IgD-negative memory B cell (primary cell): ENCODE data around the gene HEPHL1. TPM values are rescaled to one million over a fixed set of nuclear protein-coding genes. Genes with fewer than 3 reads are reported as not detected.
"Not testable (repeated sequence)": the region's sequence is repeated elsewhere in the genome, so short reads cannot be mapped to it uniquely, and the experiment has no call there.

Experiments
- H3K27ac Mint-ChIP-seq, 3 donors: one replicate each; pipeline ENCODE4 v1.8.0; 2020 to 2022; ENCODE audit warnings: mild to moderate bottlenecking in 3 of 3, mixed read lengths in 3 of 3, moderate library complexity in 1 of 3
- H3K27me3 Mint-ChIP-seq: one replicate; pipeline ENCODE4 v1.8.0; 2021; ENCODE audit warnings: mixed read lengths
- H3K36me3 Mint-ChIP-seq: one replicate; pipeline ENCODE4 v1.8.0; 2020; ENCODE audit warnings: mild to moderate bottlenecking, mixed read lengths
- H3K4me1 Mint-ChIP-seq, 3 donors: one replicate each; pipeline ENCODE4 v1.8.0; 2020 to 2022; ENCODE audit warnings: mixed read lengths in 3 of 3, mild to moderate bottlenecking in 1 of 3
- H3K4me3 Mint-ChIP-seq, 4 donors: one replicate each; pipeline ENCODE4 v1.8.0; 2020 to 2022; ENCODE audit warnings: mild to moderate bottlenecking in 4 of 4, mixed read lengths in 4 of 4, moderate library complexity in 3 of 4
- H3K9me3 Mint-ChIP-seq, 3 donors: one replicate each; pipeline ENCODE4 v1.8.0; 2020 to 2021; ENCODE audit warnings: mixed read lengths in 3 of 3, mild to moderate bottlenecking in 1 of 3
- polyA plus RNA-seq: library from polyadenylated mRNA; unstranded; fragments of 300-500 nt; fragmentation: Illumina TruSeq; gene quantifications from one replicate; pipeline ENCODE4 v1.2.3, GENCODE V29; 2021

The HEPHL1 gene
- polyA plus RNA-seq, 1 donor from 2014 or later, result 0.04 TPM

DNA sequence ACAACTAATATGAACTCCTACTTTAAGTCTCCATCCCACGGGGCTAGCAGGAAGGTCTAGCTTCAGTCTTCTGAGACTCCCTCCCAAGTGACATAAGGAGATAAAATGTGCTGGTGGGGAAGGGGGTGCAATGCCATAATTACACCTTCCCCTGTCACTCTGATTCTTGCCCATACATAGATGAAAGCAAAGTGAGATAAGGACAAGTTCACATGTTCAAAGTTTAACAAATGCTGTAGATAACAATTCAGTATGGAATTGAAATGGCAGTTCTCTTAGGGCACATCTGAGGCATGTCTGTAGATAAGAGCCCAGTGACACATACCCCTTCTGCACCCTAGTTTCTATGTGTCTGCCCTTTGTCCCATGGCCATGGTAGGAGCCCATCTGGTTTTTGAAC, 69.2 kb downstream of the HEPHL1 start:
- H3K36me3 Mint-ChIP-seq, result no peaks in the 10 kb centered on the region
- H3K27me3 Mint-ChIP-seq, result peaks cover 5% of the 10 kb centered on the region
- no peaks in the 10 kb centered on the region for H3K4me1 Mint-ChIP-seq
- peaks cover 0 to 4% (median 0%) of the 10 kb centered on the region in 3 donors for H3K9me3 Mint-ChIP-seq
- H3K27ac Mint-ChIP-seq, result no peak overlapping the region
- no peak overlapping the region for H3K4me3 Mint-ChIP-seq

- H3K9me3 Mint-ChIP-seq, result peaks cover 0 to 7% (median 0%) of the 10 kb centered on the region in 3 donors
- peaks cover 5% of the 10 kb centered on the region for H3K27me3 Mint-ChIP-seq
- H3K4me1 Mint-ChIP-seq, result no peaks in the 10 kb centered on the region
- H3K4me3 Mint-ChIP-seq, result no peak overlapping the region
- H3K27ac Mint-ChIP-seq, result no peak overlapping the region
- no peaks in the 10 kb centered on the region for H3K36me3 Mint-ChIP-seq
Measured at GRCh38 chr11:94091091-94091490, 69.9 kb downstream of the HEPHL1 start.

DNA sequence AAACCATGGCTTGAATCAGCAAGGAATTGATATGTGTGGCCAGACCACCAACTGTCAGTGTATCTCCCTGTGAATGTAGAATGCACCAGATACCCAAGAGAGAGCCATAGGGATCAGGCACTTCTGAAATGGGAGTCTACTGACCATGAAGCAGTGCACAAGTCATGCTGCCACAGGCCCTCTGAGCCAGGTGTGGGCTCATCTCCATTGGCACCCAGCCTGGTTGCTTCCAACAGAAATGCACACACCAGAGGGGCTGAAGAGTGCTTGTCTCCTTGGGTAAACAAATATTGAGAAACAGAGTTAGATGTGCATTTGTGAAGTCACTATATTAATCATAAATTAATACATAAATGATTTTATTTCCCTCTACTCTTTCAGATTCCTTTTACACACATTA, 79.1 kb downstream of the HEPHL1 start:
- H3K36me3 Mint-ChIP-seq, result peaks cover 7% of the 10 kb centered on the region
- H3K4me3 Mint-ChIP-seq, result no peak overlapping the region
- peaks cover 9% of the 10 kb centered on the region for H3K27me3 Mint-ChIP-seq
- peaks cover 0 to 1% (median 0%) of the 10 kb centered on the region in 3 donors for H3K4me1 Mint-ChIP-seq
- peaks cover 2 to 6% (median 4%) of the 10 kb centered on the region in 3 donors for H3K9me3 Mint-ChIP-seq
- H3K27ac Mint-ChIP-seq, result no peak overlapping the region

DNA sequence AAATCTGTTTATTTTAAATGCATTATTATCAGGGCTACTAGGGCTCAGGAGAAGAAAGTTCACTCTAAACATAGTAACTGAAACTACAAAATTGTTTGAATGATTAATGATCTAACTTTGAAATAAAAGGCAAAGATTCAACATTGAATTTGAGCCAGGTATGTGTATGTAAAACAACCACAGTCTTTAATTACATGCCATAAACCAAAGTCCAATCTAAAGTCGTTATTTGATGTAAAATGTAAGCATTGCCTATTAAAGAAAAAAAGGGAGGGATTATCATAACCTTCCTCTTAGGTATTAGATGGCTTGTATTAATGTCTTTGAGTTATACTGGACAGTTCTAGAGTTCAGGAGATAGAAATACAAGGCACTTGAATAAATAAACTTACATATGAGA, 82.3 kb downstream of the HEPHL1 start:
- Mint-ChIP-seq H3K4me3 (no peak overlapping the region), H3K36me3 (peaks cover 7% of the 10 kb centered on the region), H3K27ac (no peak overlapping the region), H3K4me1 (peaks cover 0 to 1% (median 0%) of the 10 kb centered on the region in 3 donors), H3K9me3 (peaks cover 0 to 6% (median 2%) of the 10 kb centered on the region in 3 donors), H3K27me3 (peaks cover 10% of the 10 kb centered on the region)

GRCh38 chr11:94104734-94105133, 83.6 kb downstream of the HEPHL1 start:
- H3K4me1 Mint-ChIP-seq, result peaks cover 0 to 1% (median 0%) of the 10 kb centered on the region in 3 donors
- H3K27ac Mint-ChIP-seq, result peak overlapping the region in 1 of 3 donors; percentile 29
- H3K9me3 Mint-ChIP-seq, result peaks cover 0 to 6% (median 4%) of the 10 kb centered on the region in 3 donors
- peaks cover 6% of the 10 kb centered on the region for H3K27me3 Mint-ChIP-seq
- H3K4me3 Mint-ChIP-seq, result no peak overlapping the region
- H3K36me3 Mint-ChIP-seq, result peaks cover 7% of the 10 kb centered on the region

GRCh38 chr11:94106716-94107115, 85.6 kb downstream of the HEPHL1 start:
- H3K27me3 Mint-ChIP-seq, result peaks cover 10% of the 10 kb centered on the region
- H3K4me1 Mint-ChIP-seq, result peaks cover 0 to 1% (median 0%) of the 10 kb centered on the region in 3 donors
- H3K4me3 Mint-ChIP-seq, result no peak overlapping the region
- peaks cover 0 to 8% (median 6%) of the 10 kb centered on the region in 3 donors for H3K9me3 Mint-ChIP-seq
- peaks cover 12% of the 10 kb centered on the region for H3K36me3 Mint-ChIP-seq
- H3K27ac Mint-ChIP-seq, result no peak overlapping the region

GRCh38 chr11:94107363-94107762, 86.2 kb downstream of the HEPHL1 start:
- Mint-ChIP-seq H3K4me1 (peaks cover 0 to 1% (median 0%) of the 10 kb centered on the region in 3 donors), H3K9me3 (peaks cover 0 to 8% (median 6%) of the 10 kb centered on the region in 3 donors), H3K36me3 (peaks cover 12% of the 10 kb centered on the region), H3K4me3 (no peak overlapping the region), H3K27ac (no peak overlapping the region), H3K27me3 (peaks cover 10% of the 10 kb centered on the region)

GRCh38 chr11:94111241-94111640, 90.1 kb downstream of the HEPHL1 start:
- no peak overlapping the region for H3K4me3 Mint-ChIP-seq
- H3K27ac Mint-ChIP-seq, result no peak overlapping the region
- peaks cover 5% of the 10 kb centered on the region for H3K36me3 Mint-ChIP-seq
- peaks cover 7% of the 10 kb centered on the region for H3K27me3 Mint-ChIP-seq
- H3K9me3 Mint-ChIP-seq, result peaks cover 0 to 5% (median 4%) of the 10 kb centered on the region in 3 donors
- H3K4me1 Mint-ChIP-seq, result no peaks in the 10 kb centered on the region

DNA sequence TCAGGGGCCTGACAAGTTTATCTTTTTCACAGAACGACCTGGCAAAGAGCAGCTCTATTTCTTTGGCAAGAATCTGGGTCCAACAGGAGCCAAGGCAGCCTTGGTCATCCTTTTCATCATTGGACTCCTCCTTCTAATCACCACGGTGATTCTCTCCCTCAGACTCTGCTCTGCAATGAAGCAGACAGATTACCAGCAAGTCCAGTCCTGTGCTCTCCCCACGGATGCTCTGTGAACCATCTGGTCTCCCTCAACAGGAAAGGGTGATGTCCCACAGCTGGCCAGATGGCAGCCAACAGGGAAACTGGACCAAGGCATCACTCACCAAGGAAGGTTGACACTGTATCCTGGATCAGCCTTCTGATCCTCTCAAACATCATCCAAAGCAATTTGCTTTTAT, 90.5 kb downstream of the HEPHL1 start:
- Mint-ChIP-seq H3K27me3 (peaks cover 6% of the 10 kb centered on the region), H3K36me3 (peaks cover 5% of the 10 kb centered on the region), H3K4me3 (no peak overlapping the region), H3K9me3 (peaks cover 0 to 4% (median 4%) of the 10 kb centered on the region in 3 donors), H3K4me1 (no peaks in the 10 kb centered on the region), H3K27ac (no peak overlapping the region)

GRCh38 chr11:94112206-94112953, 91.2 kb downstream of the HEPHL1 start:
- no peak overlapping the region for H3K27ac Mint-ChIP-seq
- H3K27me3 Mint-ChIP-seq, result peaks cover 6% of the 10 kb centered on the region

GRCh38 chr11:94117197-94117574, 96.0 kb downstream of the HEPHL1 start:
- Mint-ChIP-seq H3K27me3 (peaks cover 2% of the 10 kb centered on the region), H3K27ac (no peak overlapping the region), H3K9me3 (no peaks in the 10 kb centered on the region), H3K36me3 (peaks cover 3% of the 10 kb centered on the region), H3K4me1 (peaks cover 0 to 2% (median 0%) of the 10 kb centered on the region in 3 donors), H3K4me3 (no peak overlapping the region)

More at GRCh38 chr11:94112206-94112953, 91.2 kb downstream of the HEPHL1 start:
- Mint-ChIP-seq H3K9me3 (peaks cover 0 to 4% (median 2%) of the 10 kb centered on the region in 3 donors), H3K4me3 (no peak overlapping the region), H3K4me1 (no peaks in the 10 kb centered on the region), H3K36me3 (peaks cover 5% of the 10 kb centered on the region)

DNA sequence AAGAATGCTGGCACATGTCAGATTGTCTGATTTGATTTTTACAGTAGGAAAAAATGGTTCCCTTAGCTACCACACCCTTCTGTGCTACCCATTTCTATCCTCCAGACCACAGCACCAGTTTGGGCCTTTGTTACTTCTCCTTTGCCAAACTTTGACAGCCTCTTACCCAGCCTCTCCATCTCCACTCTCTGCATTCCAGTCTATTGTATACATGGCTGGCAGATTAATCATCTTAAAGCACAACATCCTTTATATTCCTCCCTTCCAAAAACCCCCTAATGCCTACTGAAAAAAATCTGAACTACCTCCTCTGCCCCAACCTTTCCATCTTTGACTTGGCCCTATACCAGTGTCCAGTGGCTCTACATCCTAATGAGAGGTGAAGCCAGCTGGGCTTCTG, 96.7 kb downstream of the HEPHL1 start:
- Mint-ChIP-seq H3K9me3 (no peaks in the 10 kb centered on the region), H3K27ac (no peak overlapping the region), H3K27me3 (peaks cover 2% of the 10 kb centered on the region), H3K36me3 (peaks cover 3% of the 10 kb centered on the region), H3K4me1 (peaks cover 0 to 2% (median 0%) of the 10 kb centered on the region in 3 donors), H3K4me3 (no peak overlapping the region)

DNA sequence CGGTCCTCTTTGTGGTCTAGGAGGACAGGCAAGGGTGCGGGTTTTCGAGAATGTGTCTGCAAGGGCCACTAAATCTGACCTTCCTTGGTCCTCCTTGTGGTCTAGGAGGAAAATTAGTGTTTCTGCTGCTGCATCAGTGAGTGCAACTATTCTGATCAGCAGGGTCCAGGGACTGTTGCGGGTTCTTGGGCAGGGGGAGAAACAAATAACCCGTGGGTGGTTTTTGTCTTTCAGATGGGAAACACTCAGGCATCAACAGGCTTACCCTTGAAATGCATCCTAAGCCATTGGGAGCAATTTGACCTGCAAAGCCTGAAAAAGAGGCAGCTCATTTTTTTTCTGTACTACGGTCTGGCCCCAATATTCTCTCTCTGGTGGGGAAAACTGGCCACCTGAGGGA, 98.5 kb downstream of the HEPHL1 start:
- not testable (repeated sequence) for H3K4me3 Mint-ChIP-seq

GRCh38 chr11:94120516-94120915, 99.4 kb downstream of the HEPHL1 start:
- H3K27me3 Mint-ChIP-seq, result not testable (repeated sequence)

More for the DNA sequence above, 98.5 kb downstream of the HEPHL1 start:
- H3K36me3 Mint-ChIP-seq, H3K9me3 Mint-ChIP-seq, H3K4me1 Mint-ChIP-seq, H3K27me3 Mint-ChIP-seq, H3K27ac Mint-ChIP-seq: not testable (repeated sequence)

GRCh38 chr11:94120946-94121345, 99.8 kb downstream of the HEPHL1 start:
- peaks cover 2% of the 10 kb centered on the region for H3K27me3 Mint-ChIP-seq
- H3K9me3 Mint-ChIP-seq, result no peaks in the 10 kb centered on the region
- H3K4me1 Mint-ChIP-seq, result peaks cover 0 to 4% (median 0%) of the 10 kb centered on the region in 3 donors
- H3K36me3 Mint-ChIP-seq, result peaks cover 3% of the 10 kb centered on the region
- no peak overlapping the region for H3K4me3 Mint-ChIP-seq
- peak overlapping the region in 1 of 3 donors; percentile 25 for H3K27ac Mint-ChIP-seq

More at GRCh38 chr11:94120516-94120915, 99.4 kb downstream of the HEPHL1 start:
- not testable (repeated sequence) for H3K27ac Mint-ChIP-seq, H3K4me1 Mint-ChIP-seq, H3K9me3 Mint-ChIP-seq, H3K36me3 Mint-ChIP-seq, H3K4me3 Mint-ChIP-seq
